ENCODE data around the gene ZNF81.
"Not testable (repeated sequence)": the region's sequence is repeated elsewhere in the genome, so short reads cannot be mapped to it uniquely, and the experiment has no call there.

ZNF81 gene

GRCh38 chrX:47836164-47837072, at the start of gene ZNF81:
ZNF81 (plus strand) TSS chrX:47836902; CDS start chrX:47846268, 9,366 bp downstream.
- DNase-seq (ENCODE audit: low read depth in 2 of 2): peak; percentile 79 to 84

GRCh38 chrX:47796433-47796906, 40.2 kb upstream of the ZNF81 start:
- DNase-seq (ENCODE audit: low read depth in 2 of 2): no peak

GRCh38 chrX:47797084-47797483, 39.6 kb upstream of the ZNF81 start:
- no peak for DNase-seq (ENCODE audit: low read depth in 2 of 2)

- DNase-seq (ENCODE audit: low read depth in 2 of 2): no peak
These were observed 37.8 kb upstream of the ZNF81 start for GRCh38 chrX:47798861-47799260.

GRCh38 chrX:47802589-47802988, 34.1 kb upstream of the ZNF81 start:
- DNase-seq (ENCODE audit: low read depth in 2 of 2): no peak

- not testable (repeated sequence) for DNase-seq (ENCODE audit: low read depth in 2 of 2)
These were observed 33.6 kb upstream of the ZNF81 start for GRCh38 chrX:47803103-47803502.

- DNase-seq (ENCODE audit: low read depth in 2 of 2): no peak
These were observed 32.4 kb upstream of the ZNF81 start for GRCh38 chrX:47804315-47804714.

GRCh38 chrX:47805844-47806243, 30.9 kb upstream of the ZNF81 start:
- DNase-seq (ENCODE audit: low read depth in 2 of 2): not testable (repeated sequence)

- DNase-seq (ENCODE audit: low read depth in 2 of 2): not testable (repeated sequence)
These were observed 30.1 kb upstream of the ZNF81 start for GRCh38 chrX:47806415-47807271.

- not testable (repeated sequence) for DNase-seq (ENCODE audit: low read depth in 2 of 2)
These were observed 29.5 kb upstream of the ZNF81 start for GRCh38 chrX:47807272-47807538.

GRCh38 chrX:47807548-47807947, 29.2 kb upstream of the ZNF81 start:
- DNase-seq (ENCODE audit: low read depth in 2 of 2): no peak

- DNase-seq (ENCODE audit: low read depth in 2 of 2): no peak
These were observed 27.6 kb upstream of the ZNF81 start for GRCh38 chrX:47808904-47809788.

GRCh38 chrX:47814851-47815250, 21.9 kb upstream of the ZNF81 start:
- DNase-seq (ENCODE audit: low read depth in 2 of 2): no peak

- no peak for DNase-seq (ENCODE audit: low read depth in 2 of 2)
These were observed 20.5 kb upstream of the ZNF81 start for GRCh38 chrX:47815901-47816845.

- DNase-seq (ENCODE audit: low read depth in 2 of 2): no peak
These were observed 19.3 kb upstream of the ZNF81 start for GRCh38 chrX:47817421-47817820.

GRCh38 chrX:47817897-47818296, 18.8 kb upstream of the ZNF81 start:
- DNase-seq (ENCODE audit: low read depth in 2 of 2): no peak

GRCh38 chrX:47828984-47829383, 7.7 kb upstream of the ZNF81 start:
- DNase-seq (ENCODE audit: low read depth in 2 of 2): no peak

- DNase-seq (ENCODE audit: low read depth in 2 of 2): peak; percentile 10 to 23
These were observed 4.9 kb upstream of the ZNF81 start for GRCh38 chrX:47831788-47832187.

- no peak for DNase-seq (ENCODE audit: low read depth in 2 of 2)
These were observed 1.7 kb downstream of the ZNF81 start for GRCh38 chrX:47838361-47838760.

GRCh38 chrX:47840111-47840510, 3.4 kb downstream of the ZNF81 start:
- DNase-seq (ENCODE audit: low read depth in 2 of 2): no peak

- DNase-seq (ENCODE audit: low read depth in 2 of 2): no peak
These were observed 6.7 kb downstream of the ZNF81 start for GRCh38 chrX:47843363-47843762.
